Keratinocyte (primary cell): ENCODE data around the gene CRTC1.

Experiments used
- EZH2 ChIP-seq: IDR thresholded peaks from one replicate; pipeline ENCODE4 v1.6.1; 2012; ENCODE audit warnings: inconsistent platforms, mild to moderate bottlenecking, low read length, moderate library complexity
- TF ChIP-seq, protein P1 (sequence below), 3 experiments: IDR thresholded peaks in 1 of 3; conservative IDR thresholded peaks in 1 of 3; optimal IDR thresholded peaks in 1 of 3; 2 replicates in 2 of 3; 3 replicates in 1 of 3; pipeline versions ENCODE3 to v1.5.1; 2011; ENCODE audit warnings: low read length in 3 of 3, mild to moderate bottlenecking in 3 of 3, moderate library complexity in 2 of 3, control low read depth in 1 of 3, inconsistent platforms in 1 of 3; ENCODE audit not compliant: insufficient read depth in 2 of 3; ENCODE audit errors: extremely low read depth in 1 of 3

DNA sequence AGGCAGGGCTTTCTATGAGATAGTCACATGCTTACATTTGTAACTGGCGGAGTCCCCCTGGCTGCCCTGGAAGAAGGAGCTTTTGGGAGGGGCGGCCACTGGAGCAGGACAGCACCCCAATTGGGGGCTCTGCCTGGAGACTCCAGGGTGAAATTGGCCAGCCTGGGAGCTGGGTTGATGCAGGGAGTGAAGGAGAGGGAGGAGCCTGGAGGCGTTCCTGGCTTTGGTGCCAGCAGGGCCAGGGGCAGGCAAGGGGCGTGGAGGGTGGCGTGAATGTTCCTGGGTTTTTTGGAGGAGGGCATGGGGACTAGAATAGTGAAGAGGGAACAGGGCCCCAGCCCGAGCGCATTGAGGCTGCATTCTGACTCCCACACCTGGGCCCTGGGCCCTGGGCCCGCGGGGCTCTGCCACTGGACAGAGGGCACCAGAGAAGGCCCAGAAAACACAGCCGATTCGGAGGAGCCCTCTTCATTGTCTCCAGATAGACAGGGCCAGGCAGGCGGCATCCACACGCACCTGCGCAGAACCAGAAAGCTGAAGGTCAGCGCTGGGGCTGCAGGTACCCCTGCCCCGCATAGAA is 78.1 kb downstream of the CRTC1 start:
- TF ChIP-seq, protein P1, sequence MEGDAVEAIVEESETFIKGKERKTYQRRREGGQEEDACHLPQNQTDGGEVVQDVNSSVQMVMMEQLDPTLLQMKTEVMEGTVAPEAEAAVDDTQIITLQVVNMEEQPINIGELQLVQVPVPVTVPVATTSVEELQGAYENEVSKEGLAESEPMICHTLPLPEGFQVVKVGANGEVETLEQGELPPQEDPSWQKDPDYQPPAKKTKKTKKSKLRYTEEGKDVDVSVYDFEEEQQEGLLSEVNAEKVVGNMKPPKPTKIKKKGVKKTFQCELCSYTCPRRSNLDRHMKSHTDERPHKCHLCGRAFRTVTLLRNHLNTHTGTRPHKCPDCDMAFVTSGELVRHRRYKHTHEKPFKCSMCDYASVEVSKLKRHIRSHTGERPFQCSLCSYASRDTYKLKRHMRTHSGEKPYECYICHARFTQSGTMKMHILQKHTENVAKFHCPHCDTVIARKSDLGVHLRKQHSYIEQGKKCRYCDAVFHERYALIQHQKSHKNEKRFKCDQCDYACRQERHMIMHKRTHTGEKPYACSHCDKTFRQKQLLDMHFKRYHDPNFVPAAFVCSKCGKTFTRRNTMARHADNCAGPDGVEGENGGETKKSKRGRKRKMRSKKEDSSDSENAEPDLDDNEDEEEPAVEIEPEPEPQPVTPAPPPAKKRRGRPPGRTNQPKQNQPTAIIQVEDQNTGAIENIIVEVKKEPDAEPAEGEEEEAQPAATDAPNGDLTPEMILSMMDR (optimal IDR thresholded peaks at IDR 0.05 in 1 of 3, IDR thresholded peaks at IDR 0.05 in 1 of 3, conservative IDR thresholded peaks at IDR 0.05 in 1 of 3; ENCODE audit: extremely low read depth in 1 of 3, insufficient read depth in 2 of 3, low read length in 3 of 3), result no peak
- no peak for TF ChIP-seq EZH2
